ENCODE results near the gene HSPA1B.
A peak's percentile ranks its signal among the peaks of the same experiment; 100 is the strongest.
"Not testable (repeated sequence)": the region's sequence is repeated elsewhere in the genome, so short reads cannot be mapped to it uniquely, and the experiment has no call there.

The HSPA1B gene

GRCh38 chr6:31861919-31862343, 34.4 kb downstream of the HSPA1B start:
- Histone ChIP-seq H3K36me3 (ENCODE audit: insufficient read depth, low read length) (peaks cover 4% of the 10 kb centered on the region; the same call in 1 of the 2 replicates), H2AFZ (ENCODE audit: low read length, unreplicated experiment) (no peak overlapping the region), H3K79me2 (ENCODE audit: control insufficient read depth, insufficient read depth, low read length, unreplicated experiment) (peaks cover 7% of the 10 kb centered on the region), H3K27me3 (ENCODE audit: insufficient read depth, low read length) (no peaks in the 10 kb centered on the region), H3K4me3 (ENCODE audit: low read depth, low read length) (peak overlapping the region; percentile 81), H3K4me1 (ENCODE audit: control insufficient read depth, insufficient read depth, low read length, unreplicated experiment) (peaks cover 6% of the 10 kb centered on the region), H3K27ac (ENCODE audit: low read depth, low read length) (no peak overlapping the region)

- H2AFZ ChIP-seq (ENCODE audit: low read length, unreplicated experiment): peak within 1 kb of the TSS; percentile 88
- peaks cover 4% of the 10 kb centered on the region; the same call in 1 of the 2 replicates for H3K36me3 ChIP-seq (ENCODE audit: insufficient read depth, low read length)
- peaks cover 7% of the 10 kb centered on the region for H3K79me2 ChIP-seq (ENCODE audit: control insufficient read depth, insufficient read depth, low read length, unreplicated experiment)
- H3K27me3 ChIP-seq (ENCODE audit: insufficient read depth, low read length): no peaks in the 10 kb centered on the region
- peak within 1 kb of the TSS; percentile 72 for H3K27ac ChIP-seq (ENCODE audit: low read depth, low read length)
- peak within 1 kb of the TSS; percentile 86 for H3K4me3 ChIP-seq (ENCODE audit: low read depth, low read length)
- H3K4me1 ChIP-seq (ENCODE audit: control insufficient read depth, insufficient read depth, low read length, unreplicated experiment): peaks cover 6% of the 10 kb centered on the region
These were observed 35.1 kb downstream of the HSPA1B start, which contains the start of gene NEU1 for GRCh38 chr6:31862344-31863235. Gene NEU1 (minus strand): TSS chr6:31862821. CDS start chr6:31862776, 45 bp downstream.

DNA sequence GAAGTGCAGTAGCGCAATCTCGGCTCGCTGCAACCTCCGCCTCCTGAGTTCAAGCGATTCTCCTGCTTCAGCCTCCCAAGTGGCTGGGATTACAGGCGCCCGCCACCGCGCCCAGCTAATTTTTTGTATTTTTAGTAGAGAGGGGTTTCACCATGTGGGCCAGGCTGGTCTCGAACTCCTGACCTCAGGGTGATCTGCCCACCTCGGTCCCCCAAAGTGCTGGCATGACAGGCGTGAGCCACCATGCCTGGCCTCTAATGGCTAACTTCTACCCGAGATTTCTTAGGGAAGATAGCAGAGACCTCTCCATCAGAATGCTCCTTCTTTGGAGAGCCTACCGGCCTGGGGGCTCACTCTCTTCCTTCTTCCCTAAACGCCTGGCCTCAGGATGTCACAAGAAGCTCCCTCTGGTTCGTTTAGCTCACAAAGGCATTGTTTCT, 36.6 kb downstream of the HSPA1B start:
- H3K4me1 ChIP-seq (ENCODE audit: control insufficient read depth, insufficient read depth, low read length, unreplicated experiment); H3K36me3 ChIP-seq (ENCODE audit: insufficient read depth, low read length); H3K79me2 ChIP-seq (ENCODE audit: control insufficient read depth, insufficient read depth, low read length, unreplicated experiment); H3K27me3 ChIP-seq (ENCODE audit: insufficient read depth, low read length): not testable (repeated sequence)
- Histone ChIP-seq H2AFZ (ENCODE audit: low read length, unreplicated experiment) (peak overlapping the region; percentile 88), H3K4me3 (ENCODE audit: low read depth, low read length) (peak overlapping the region; percentile 86), H3K27ac (ENCODE audit: low read depth, low read length) (peak overlapping the region; percentile 72; the same call in 1 of the 2 replicates)

DNA sequence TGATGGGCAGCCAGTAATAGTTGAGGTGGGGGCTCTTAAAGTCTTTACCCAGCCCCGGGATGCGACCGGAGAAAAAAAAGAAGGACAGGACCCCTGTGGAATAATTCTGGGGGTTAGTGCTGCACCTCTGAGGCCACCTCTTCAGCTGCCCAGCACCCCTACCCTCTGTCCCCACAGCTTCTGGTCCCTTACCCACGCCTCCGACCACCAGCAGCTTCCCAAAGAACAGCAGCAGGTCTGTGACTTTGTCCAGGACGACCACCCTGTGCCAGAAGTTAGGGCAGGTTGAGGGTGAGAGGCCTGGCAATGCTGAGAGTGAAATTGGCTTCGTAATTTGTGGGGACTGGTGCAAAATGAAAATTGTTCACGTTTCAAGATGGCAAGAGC, 37.3 kb downstream of the HSPA1B start:
- no peak overlapping the region for H3K27ac ChIP-seq (ENCODE audit: low read depth, low read length)
- peaks cover 6% of the 10 kb centered on the region for H3K4me1 ChIP-seq (ENCODE audit: control insufficient read depth, insufficient read depth, low read length, unreplicated experiment)
- no peaks in the 10 kb centered on the region for H3K27me3 ChIP-seq (ENCODE audit: insufficient read depth, low read length)
- no peak overlapping the region for H2AFZ ChIP-seq (ENCODE audit: low read length, unreplicated experiment)
- H3K79me2 ChIP-seq (ENCODE audit: control insufficient read depth, insufficient read depth, low read length, unreplicated experiment): peaks cover 7% of the 10 kb centered on the region
- no peak overlapping the region for H3K4me3 ChIP-seq (ENCODE audit: low read depth, low read length)
- peaks cover 1% of the 10 kb centered on the region; the same call in 1 of the 2 replicates for H3K36me3 ChIP-seq (ENCODE audit: insufficient read depth, low read length)

DNA sequence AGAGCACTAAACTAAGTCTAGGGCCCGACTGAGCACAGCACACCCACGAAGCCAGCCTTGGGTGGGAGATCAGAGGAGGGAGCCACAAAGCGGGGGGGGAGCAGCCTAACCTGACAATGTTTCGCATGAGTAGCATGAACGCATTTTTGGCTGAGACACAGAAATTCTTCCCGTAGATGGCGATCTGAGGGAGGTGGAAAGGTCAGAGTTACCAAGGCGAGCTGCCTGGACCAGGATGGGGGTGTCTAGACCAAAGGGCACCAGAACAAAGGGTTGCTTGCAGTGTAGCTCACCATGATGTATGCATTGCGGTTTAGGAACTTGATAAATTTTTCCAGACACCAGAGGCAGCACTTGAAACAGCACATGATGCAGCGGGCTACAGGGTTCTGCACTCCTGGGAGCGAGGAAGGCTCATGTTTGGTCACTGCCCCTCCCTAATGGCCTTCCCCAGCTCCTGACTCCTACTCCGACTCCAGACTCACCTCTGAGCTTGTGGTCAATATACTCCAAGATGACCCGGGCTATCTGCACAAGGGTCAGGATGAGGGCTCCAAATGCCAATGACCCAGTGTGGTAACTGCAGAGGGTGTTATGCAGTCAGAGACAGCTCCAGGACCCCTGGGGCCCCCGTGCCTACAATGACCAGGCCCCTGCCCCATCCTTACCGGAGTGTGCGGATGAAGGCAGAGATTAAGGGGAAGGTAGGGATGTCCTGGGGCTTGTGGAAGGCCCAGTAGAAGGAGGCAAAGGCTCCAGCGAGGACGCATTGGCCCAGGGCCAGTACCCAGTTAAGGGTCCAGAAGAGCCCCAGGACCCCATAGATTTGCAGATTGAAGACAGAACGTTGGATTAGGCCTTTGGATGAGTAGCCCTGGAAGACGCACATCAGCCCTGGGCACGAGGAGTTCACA, 37.9 kb downstream of the HSPA1B start:
- Histone ChIP-seq H3K79me2 (ENCODE audit: control insufficient read depth, insufficient read depth, low read length, unreplicated experiment) (peaks cover 7% of the 10 kb centered on the region), H3K4me3 (ENCODE audit: low read depth, low read length) (no peak overlapping the region), H3K27me3 (ENCODE audit: insufficient read depth, low read length) (no peaks in the 10 kb centered on the region), H3K36me3 (ENCODE audit: insufficient read depth, low read length) (no peaks in the 10 kb centered on the region), H3K4me1 (ENCODE audit: control insufficient read depth, insufficient read depth, low read length, unreplicated experiment) (peaks cover 6% of the 10 kb centered on the region), H2AFZ (ENCODE audit: low read length, unreplicated experiment) (no peak overlapping the region), H3K27ac (ENCODE audit: low read depth, low read length) (no peak overlapping the region)

GRCh38 chr6:31868658-31868971, 41.1 kb downstream of the HSPA1B start:
- not testable (repeated sequence) for H3K79me2 ChIP-seq (ENCODE audit: control insufficient read depth, insufficient read depth, low read length, unreplicated experiment); H3K4me3 ChIP-seq (ENCODE audit: low read depth, low read length); H3K27ac ChIP-seq (ENCODE audit: low read depth, low read length); H3K27me3 ChIP-seq (ENCODE audit: insufficient read depth, low read length); H2AFZ ChIP-seq (ENCODE audit: low read length, unreplicated experiment); H3K36me3 ChIP-seq (ENCODE audit: insufficient read depth, low read length); H3K4me1 ChIP-seq (ENCODE audit: control insufficient read depth, insufficient read depth, low read length, unreplicated experiment)

DNA sequence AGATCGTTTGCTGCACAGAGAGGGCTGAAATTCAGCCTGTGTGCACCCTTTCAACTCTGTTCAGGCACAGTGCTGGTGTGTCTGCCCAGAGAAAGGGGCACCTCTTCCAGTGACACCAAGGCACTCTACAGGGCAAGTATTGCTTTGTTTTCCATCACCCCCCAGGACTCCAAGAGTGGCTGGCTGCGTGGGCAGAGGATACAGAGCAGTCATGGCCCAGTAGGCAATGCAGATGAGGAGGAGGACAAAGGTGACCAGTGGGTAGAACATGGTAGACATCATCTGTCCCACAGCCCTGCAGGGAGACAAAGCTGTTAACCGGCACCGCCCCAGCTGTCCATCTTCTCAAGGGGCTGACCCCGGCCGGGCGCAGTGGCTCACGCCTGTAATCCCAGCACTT, 41.8 kb downstream of the HSPA1B start:
- no peaks in the 10 kb centered on the region for H3K4me1 ChIP-seq (ENCODE audit: control insufficient read depth, insufficient read depth, low read length, unreplicated experiment)
- no peak overlapping the region for H3K4me3 ChIP-seq (ENCODE audit: low read depth, low read length)
- H3K79me2 ChIP-seq (ENCODE audit: control insufficient read depth, insufficient read depth, low read length, unreplicated experiment): no peaks in the 10 kb centered on the region
- H3K27me3 ChIP-seq (ENCODE audit: insufficient read depth, low read length): no peaks in the 10 kb centered on the region
- H3K27ac ChIP-seq (ENCODE audit: low read depth, low read length): no peak overlapping the region
- H2AFZ ChIP-seq (ENCODE audit: low read length, unreplicated experiment): no peak overlapping the region
- H3K36me3 ChIP-seq (ENCODE audit: insufficient read depth, low read length): no peaks in the 10 kb centered on the region

- H2AFZ ChIP-seq (ENCODE audit: low read length, unreplicated experiment): no peak overlapping the region
- H3K79me2 ChIP-seq (ENCODE audit: control insufficient read depth, insufficient read depth, low read length, unreplicated experiment): no peaks in the 10 kb centered on the region
- H3K4me1 ChIP-seq (ENCODE audit: control insufficient read depth, insufficient read depth, low read length, unreplicated experiment): no peaks in the 10 kb centered on the region
- H3K27ac ChIP-seq (ENCODE audit: low read depth, low read length): no peak overlapping the region
- H3K27me3 ChIP-seq (ENCODE audit: insufficient read depth, low read length): no peaks in the 10 kb centered on the region
- H3K4me3 ChIP-seq (ENCODE audit: low read depth, low read length): no peak overlapping the region
- no peaks in the 10 kb centered on the region for H3K36me3 ChIP-seq (ENCODE audit: insufficient read depth, low read length)
These were observed 42.9 kb downstream of the HSPA1B start for GRCh38 chr6:31870385-31870921.

GRCh38 chr6:31871046-31871659, 43.6 kb downstream of the HSPA1B start:
- H3K4me3 ChIP-seq (ENCODE audit: low read depth, low read length): no peak overlapping the region
- H3K36me3 ChIP-seq (ENCODE audit: insufficient read depth, low read length): no peaks in the 10 kb centered on the region
- H3K27me3 ChIP-seq (ENCODE audit: insufficient read depth, low read length): no peaks in the 10 kb centered on the region
- H2AFZ ChIP-seq (ENCODE audit: low read length, unreplicated experiment): no peak overlapping the region
- H3K4me1 ChIP-seq (ENCODE audit: control insufficient read depth, insufficient read depth, low read length, unreplicated experiment): no peaks in the 10 kb centered on the region
- no peak overlapping the region for H3K27ac ChIP-seq (ENCODE audit: low read depth, low read length)
- H3K79me2 ChIP-seq (ENCODE audit: control insufficient read depth, insufficient read depth, low read length, unreplicated experiment): no peaks in the 10 kb centered on the region

DNA sequence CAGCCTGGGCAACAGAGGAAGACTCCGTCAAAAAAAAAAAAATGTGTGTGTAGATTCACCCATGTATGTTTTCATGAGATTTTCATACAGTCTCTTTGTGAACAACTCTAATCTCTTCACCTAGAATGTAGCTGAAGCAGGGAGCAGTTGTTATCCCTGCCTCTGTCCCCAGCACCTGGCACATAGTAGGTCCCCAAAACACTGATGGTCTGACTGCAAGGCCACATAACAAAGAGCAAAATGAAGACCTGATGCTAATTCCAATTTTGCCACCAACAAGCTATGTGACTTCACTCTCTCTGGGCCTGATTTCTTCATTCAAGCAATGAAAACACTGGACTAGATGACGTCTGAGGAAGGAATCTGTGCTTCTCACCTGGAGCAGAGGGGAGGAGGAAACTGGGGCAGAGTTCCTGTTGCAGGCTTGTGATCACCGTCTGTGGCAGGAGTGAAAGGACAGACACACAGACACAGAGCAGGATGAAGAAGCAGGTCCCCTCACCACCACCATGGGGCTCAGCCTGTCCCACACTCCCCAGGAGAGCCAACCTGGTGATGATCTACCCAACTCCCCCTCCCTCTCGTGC, 46.6 kb downstream of the HSPA1B start:
- Histone ChIP-seq H3K4me1 (ENCODE audit: control insufficient read depth, insufficient read depth, low read length, unreplicated experiment) (no peaks in the 10 kb centered on the region), H3K79me2 (ENCODE audit: control insufficient read depth, insufficient read depth, low read length, unreplicated experiment) (no peaks in the 10 kb centered on the region), H3K27me3 (ENCODE audit: insufficient read depth, low read length) (no peaks in the 10 kb centered on the region), H3K4me3 (ENCODE audit: low read depth, low read length) (no peak overlapping the region), H3K27ac (ENCODE audit: low read depth, low read length) (no peak overlapping the region), H2AFZ (ENCODE audit: low read length, unreplicated experiment) (no peak overlapping the region), H3K36me3 (ENCODE audit: insufficient read depth, low read length) (no peaks in the 10 kb centered on the region)

All from ACC112 (cell line).